CD4-positive, alpha-beta T cell treated with Interleukin-4 for 4 hours (primary cell): Measurements from ENCODE around the gene EFNB3.

Source experiments
- DNase-seq: peaks from one replicate; pipeline ENCODE4 v3.0.0-alpha.2; 2020

EFNB3 gene

DNA sequence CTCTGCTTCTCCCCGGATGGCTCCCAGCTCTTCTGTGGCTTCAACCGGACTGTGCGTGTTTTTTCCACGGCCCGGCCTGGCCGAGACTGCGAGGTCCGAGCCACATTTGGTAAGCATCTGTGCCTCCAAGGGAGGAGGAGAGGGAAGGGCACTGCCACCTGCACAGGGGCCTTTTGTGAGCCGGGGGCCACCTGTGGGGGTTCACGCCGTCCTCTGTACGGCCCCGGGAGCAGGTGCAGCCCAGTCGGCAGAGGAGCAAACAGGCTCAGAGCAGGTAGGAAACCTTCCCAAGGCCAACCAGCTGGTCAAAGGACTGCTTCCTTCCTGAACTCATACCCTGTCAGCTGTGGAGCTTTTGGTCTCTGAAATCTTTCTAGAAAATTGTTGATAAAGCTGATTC is 3.3 kb upstream of the EFNB3 start:
- DNase-seq, result no peak

DNA sequence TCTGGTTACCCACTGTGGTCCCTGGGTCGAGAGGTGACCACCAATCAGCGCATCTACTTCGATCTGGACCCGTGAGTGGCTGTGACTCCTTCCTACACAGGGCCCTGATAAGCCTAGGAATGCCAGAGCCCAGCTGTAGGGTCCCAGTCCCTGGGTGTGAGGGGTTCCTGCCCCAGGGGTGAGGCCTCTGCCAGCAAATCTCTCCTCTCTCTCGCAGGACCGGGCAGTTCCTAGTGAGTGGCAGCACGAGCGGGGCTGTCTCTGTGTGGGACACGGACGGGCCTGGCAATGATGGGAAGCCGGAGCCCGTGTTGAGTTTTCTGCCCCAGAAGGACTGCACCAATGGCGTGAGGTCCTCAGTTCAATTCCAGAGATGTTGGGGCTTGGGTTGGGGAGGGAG is 2.2 kb upstream of the EFNB3 start:
- DNase-seq, result no peak

- DNase-seq, result peak; percentile 15
These were observed 1.2 kb upstream of the EFNB3 start for GRCh38 chr17:7703584-7704479.

- DNase-seq, result no peak
These were observed 560 bp downstream of the EFNB3 start for GRCh38 chr17:7705269-7706255.

- no peak for DNase-seq
These were observed 1.8 kb downstream of the EFNB3 start for GRCh38 chr17:7706631-7707354.

- DNase-seq, result no peak
These were observed 2.4 kb downstream of the EFNB3 start for GRCh38 chr17:7707446-7707845.

- DNase-seq, result no peak
These were observed 3.1 kb downstream of the EFNB3 start for GRCh38 chr17:7707858-7708750.

DNA sequence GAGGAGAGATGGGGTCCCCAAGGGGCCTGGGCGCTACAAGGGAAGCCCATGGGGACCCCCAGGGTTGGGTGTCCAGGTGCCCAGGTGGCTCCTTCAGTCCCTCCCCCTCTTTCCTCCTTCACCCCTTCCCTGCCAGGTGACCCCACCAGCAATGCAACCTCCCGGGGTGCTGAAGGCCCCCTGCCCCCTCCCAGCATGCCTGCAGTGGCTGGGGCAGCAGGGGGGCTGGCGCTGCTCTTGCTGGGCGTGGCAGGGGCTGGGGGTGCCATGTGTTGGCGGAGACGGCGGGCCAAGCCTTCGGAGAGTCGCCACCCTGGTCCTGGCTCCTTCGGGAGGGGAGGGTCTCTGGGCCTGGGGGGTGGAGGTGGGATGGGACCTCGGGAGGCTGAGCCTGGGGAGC is 4.0 kb downstream of the EFNB3 start:
- no peak for DNase-seq

DNA sequence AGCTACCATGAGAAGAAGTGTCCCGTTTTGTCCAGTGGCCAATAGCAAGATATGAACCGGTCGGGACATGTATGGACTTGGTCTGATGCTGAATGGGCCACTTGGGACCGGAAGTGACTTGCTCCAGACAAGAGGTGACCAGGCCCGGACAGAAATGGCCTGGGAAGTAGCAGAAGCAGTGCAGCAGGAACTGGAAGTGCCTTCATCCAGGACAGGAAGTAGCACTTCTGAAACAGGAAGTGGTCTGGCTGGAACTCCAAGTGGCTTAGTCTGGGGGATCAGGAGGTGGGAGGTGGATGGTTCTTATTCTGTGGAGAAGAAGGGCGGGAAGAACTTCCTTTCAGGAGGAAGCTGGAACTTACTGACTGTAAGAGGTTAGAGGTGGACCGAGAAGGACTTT is 5.3 kb downstream of the EFNB3 start:
- no peak for DNase-seq

- no peak for DNase-seq
These were observed 6.2 kb downstream of the EFNB3 start for GRCh38 chr17:7711051-7711755.

- DNase-seq, result no peak
These were observed 7.2 kb downstream of the EFNB3 start for GRCh38 chr17:7712111-7712771.

GRCh38 chr17:7713782-7714181 is 8.8 kb downstream of the EFNB3 start:
- no peak for DNase-seq

GRCh38 chr17:7714721-7715594 is 10.0 kb downstream of the EFNB3 start:
- no peak for DNase-seq

DNA sequence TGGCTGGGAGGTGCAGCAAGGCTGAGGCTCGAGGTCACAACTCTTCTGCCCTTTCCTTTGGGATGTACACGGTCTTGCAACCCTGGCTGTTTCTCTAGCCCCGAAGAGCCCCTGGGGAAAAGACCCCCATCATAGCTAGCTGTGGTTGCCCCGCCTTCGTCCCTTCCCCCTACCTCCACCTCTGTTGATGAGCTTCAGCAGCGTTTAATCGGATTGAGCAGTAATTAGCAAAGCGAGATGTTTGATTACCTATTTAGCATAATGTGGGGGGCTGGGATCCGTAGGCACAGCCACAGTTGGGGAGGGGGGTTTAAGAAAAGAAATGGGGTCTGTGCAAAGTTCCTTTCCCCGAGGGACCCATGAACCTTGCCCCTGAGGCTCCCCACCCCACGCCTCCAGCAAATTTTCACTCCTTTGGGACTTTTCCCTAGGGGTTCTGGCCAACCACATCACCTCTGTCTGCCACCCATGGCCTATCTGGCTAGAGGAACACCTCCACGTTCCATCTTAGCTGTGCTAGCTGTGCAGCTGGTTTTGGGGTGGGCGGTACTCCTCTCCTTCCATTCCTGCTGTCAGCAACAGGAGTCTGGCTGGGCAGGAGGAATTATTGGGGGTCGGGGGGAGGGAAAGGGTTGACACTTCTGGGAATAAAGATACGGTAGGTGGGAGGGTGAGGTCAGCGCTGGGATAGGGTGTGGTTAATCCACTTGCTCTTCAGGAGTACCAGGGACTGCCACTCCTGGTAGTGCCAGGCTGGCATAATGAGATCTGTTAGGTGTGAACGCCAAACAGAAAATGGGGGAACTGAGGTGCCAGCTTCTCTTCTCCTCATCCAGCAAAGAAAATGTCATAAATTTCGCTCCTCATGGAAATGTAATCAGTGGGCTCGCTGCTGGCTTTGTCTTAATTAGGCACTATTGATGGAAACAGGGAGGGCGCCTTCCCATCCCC is 11.2 kb downstream of the EFNB3 start:
- no peak for DNase-seq

- no peak for DNase-seq
These were observed 12.1 kb downstream of the EFNB3 start, which contains the start of gene DNAH2 for GRCh38 chr17:7716901-7717755. DNAH2 (plus strand) TSS chr17:7717744; CDS start chr17:7719735, 1,991 bp downstream.

- DNase-seq, result peak; percentile 5
These were observed 12.9 kb downstream of the EFNB3 start for GRCh38 chr17:7717756-7718350.

GRCh38 chr17:7719661-7720060 is 14.7 kb downstream of the EFNB3 start:
- no peak for DNase-seq
